ENCODE data around the gene G6PC2. TPM values are rescaled to one million over a fixed set of nuclear protein-coding genes. Genes with fewer than 3 reads are reported as not detected.

The G6PC2 gene
- total RNA-seq, 6 experiments from 2014 or later, result not detected

GRCh38 chr2:168892327-168892726 is 8.8 kb upstream of the G6PC2 start:
- no peaks in the 10 kb centered on the region for H3K9me3 ChIP-seq
- H3K36me3 ChIP-seq, result no peaks in the 10 kb centered on the region
- TF ChIP-seq CTCF (IDR thresholded peaks at IDR 0.05) (no peak), POLR2A (IDR thresholded peaks at IDR 0.05) (no peak)
- DNase-seq (no peak), ATAC-seq (no peak)
- H3K4me1 ChIP-seq, result peaks cover 0 to 17% (median 6%) of the 10 kb centered on the region in 4 donors
- intact Hi-C loops (cut with DNase I), result no loop called here
- WGBS (ENCODE audit: insufficient coverage, low coverage, low lambda C conversion rate, missing lambda C conversion rate), result 64% methylated on average over 3 of the region's 3 CpGs
- no peaks in the 10 kb centered on the region for H3K27me3 ChIP-seq
- H3K27ac ChIP-seq, result no peak overlapping the region
- no peak overlapping the region for H3K4me3 ChIP-seq

- peaks cover 0 to 17% (median 6%) of the 10 kb centered on the region in 4 donors for H3K4me1 ChIP-seq
- WGBS (ENCODE audit: insufficient coverage, low coverage, low lambda C conversion rate, missing lambda C conversion rate), result 100% methylated on average over 1 of the region's 1 CpG
- TF ChIP-seq POLR2A (IDR thresholded peaks at IDR 0.05), result no peak
- TF ChIP-seq CTCF (IDR thresholded peaks at IDR 0.05), result no peak
Measured at GRCh38 chr2:168894101-168894500, 7.0 kb upstream of the G6PC2 start.

GRCh38 chr2:168894720-168895119 is 6.4 kb upstream of the G6PC2 start:
- no peaks in the 10 kb centered on the region for H3K9me3 ChIP-seq
- ATAC-seq (peak; percentile 66 to 74 (median 70)), DNase-seq (no peak)
- H3K4me1 ChIP-seq, result peaks cover 0 to 17% (median 6%) of the 10 kb centered on the region in 4 donors
- intact Hi-C loops (cut with DNase I), result no loop called here
- TF ChIP-seq CTCF (IDR thresholded peaks at IDR 0.05), result no peak
- no peak for TF ChIP-seq POLR2A (IDR thresholded peaks at IDR 0.05)
- peak overlapping the region in 2 of 3 donors; percentile 17 to 26 for H3K27ac ChIP-seq
- no peaks in the 10 kb centered on the region for H3K27me3 ChIP-seq
- no peaks in the 10 kb centered on the region for H3K36me3 ChIP-seq
- no peak overlapping the region for H3K4me3 ChIP-seq

More at GRCh38 chr2:168894101-168894500, 7.0 kb upstream of the G6PC2 start:
- H3K27me3 ChIP-seq, result no peaks in the 10 kb centered on the region
- intact Hi-C loops (cut with DNase I), result no loop called here
- no peaks in the 10 kb centered on the region for H3K36me3 ChIP-seq
- no peaks in the 10 kb centered on the region for H3K9me3 ChIP-seq
- no peak for DNase-seq
- H3K4me3 ChIP-seq, result no peak overlapping the region
- no peak overlapping the region for H3K27ac ChIP-seq
- no peak for ATAC-seq

- DNase-seq (no peak), ATAC-seq (peak in 1 of 4 donors; percentile 35)
- Histone ChIP-seq H3K27me3 (no peaks in the 10 kb centered on the region), H3K9me3 (no peaks in the 10 kb centered on the region), H3K27ac (no peak overlapping the region), H3K36me3 (no peaks in the 10 kb centered on the region), H3K4me1 (peaks cover 0 to 17% (median 6%) of the 10 kb centered on the region in 4 donors), H3K4me3 (no peak overlapping the region)
- intact Hi-C loops (cut with DNase I), result no loop called here
- TF ChIP-seq CTCF (IDR thresholded peaks at IDR 0.05), result no peak
- no peak for TF ChIP-seq POLR2A (IDR thresholded peaks at IDR 0.05)
Measured at GRCh38 chr2:168895771-168896170, 5.3 kb upstream of the G6PC2 start.

- no peaks in the 10 kb centered on the region for H3K9me3 ChIP-seq
- 40% methylated on average over 2 of the region's 4 CpGs for WGBS (ENCODE audit: insufficient coverage, low coverage, low lambda C conversion rate, missing lambda C conversion rate)
- TF ChIP-seq POLR2A (IDR thresholded peaks at IDR 0.05) (no peak), CTCF (IDR thresholded peaks at IDR 0.05) (no peak)
- DNase-seq (no peak), ATAC-seq (no peak)
- no peak overlapping the region for H3K27ac ChIP-seq
- intact Hi-C loops (cut with DNase I), result no loop called here
- peaks cover 0 to 17% (median 6%) of the 10 kb centered on the region in 4 donors for H3K4me1 ChIP-seq
- H3K27me3 ChIP-seq, result no peaks in the 10 kb centered on the region
- H3K4me3 ChIP-seq, result no peak overlapping the region
- no peaks in the 10 kb centered on the region for H3K36me3 ChIP-seq
Measured at GRCh38 chr2:168896783-168897182, 4.3 kb upstream of the G6PC2 start.

Measured in right lobe of liver (tissue), 6 donors.